NCI-H1417 treated with DMSO at 0.1 percent for 48 hours (cell line): Measurements from ENCODE around the gene DKKL1.

ENCODE experiments used
- DNase-seq: peaks from one replicate; lab custom pipeline; 2025; lab: John Stamatoyannopoulos, UW

The DKKL1 gene

GRCh38 chr19:49338023-49338677 is 25.5 kb upstream of the DKKL1 start:
- DNase-seq = no peak

- DNase-seq = no peak
Measured at GRCh38 chr19:49338691-49339300, 24.9 kb upstream of the DKKL1 start.

GRCh38 chr19:49339301-49340068 is 24.2 kb upstream of the DKKL1 start:
- no peak for DNase-seq

- peak; percentile 0 for DNase-seq
Measured at GRCh38 chr19:49340069-49340864, 23.4 kb upstream of the DKKL1 start.

GRCh38 chr19:49340865-49341718 is 22.6 kb upstream of the DKKL1 start:
- DNase-seq = no peak

- no peak for DNase-seq
Measured at GRCh38 chr19:49342291-49342721, 21.4 kb upstream of the DKKL1 start.

GRCh38 chr19:49343123-49343522 is 20.6 kb upstream of the DKKL1 start:
- DNase-seq = no peak

- no peak for DNase-seq
Measured at GRCh38 chr19:49344505-49345423, 18.9 kb upstream of the DKKL1 start.

- no peak for DNase-seq
Measured at GRCh38 chr19:49347191-49347590, 16.5 kb upstream of the DKKL1 start.

GRCh38 chr19:49347835-49348234 is 15.8 kb upstream of the DKKL1 start:
- no peak for DNase-seq

- no peak for DNase-seq
Measured at GRCh38 chr19:49348305-49349189, 15.1 kb upstream of the DKKL1 start.

- DNase-seq = no peak
Measured at GRCh38 chr19:49349567-49349966, 14.1 kb upstream of the DKKL1 start.

- no peak for DNase-seq
Measured at GRCh38 chr19:49355909-49356353, 7.7 kb upstream of the DKKL1 start.

GRCh38 chr19:49356382-49356781 is 7.3 kb upstream of the DKKL1 start:
- DNase-seq = no peak

- DNase-seq = no peak
Measured at GRCh38 chr19:49357186-49357585, 6.5 kb upstream of the DKKL1 start.

GRCh38 chr19:49359851-49360820 is 3.5 kb upstream of the DKKL1 start:
- no peak for DNase-seq

GRCh38 chr19:49361438-49362047 is 2.1 kb upstream of the DKKL1 start:
- DNase-seq = no peak
